SK-N-MC (cell line): Measurements from ENCODE around the gene NLRP6.

Experiments
- EZH2 ChIP-seq: fragments of 200-600 bp; sonication (generic); IDR thresholded peaks from one replicate; pipeline ENCODE4 v1.6.1; 2017; ENCODE audit warnings: antibody characterized with exemption
- FOXP2 ChIP-seq: optimal IDR thresholded peaks from 2 replicates; pipeline ENCODE3; 2011; ENCODE audit warnings: mild to moderate bottlenecking, moderate library complexity; ENCODE audit not compliant: insufficient read depth; ENCODE audit errors: extremely low read length, control extremely low read depth
- POLR2AphosphoS5 ChIP-seq: IDR thresholded peaks from 2 replicates; pipeline ENCODE4 v1.6.1; 2012; ENCODE audit warnings: mild to moderate bottlenecking, low read depth, low read length, borderline replicate concordance

GRCh38 chr11:253886-254270 is 24.3 kb upstream of the NLRP6 start:
- TF ChIP-seq EZH2 (no peak), POLR2AphosphoS5 (no peak), FOXP2 (no peak)
